Embryonic facial prominence (tissue), 1 donor: ENCODE data around the gene ASTN2.

Experiments used
- DNase-seq: peaks from one replicate; pipeline ENCODE4 v3.0.0-alpha.2; 2016; ENCODE audit errors: extremely low spot score

Gene ASTN2

DNA sequence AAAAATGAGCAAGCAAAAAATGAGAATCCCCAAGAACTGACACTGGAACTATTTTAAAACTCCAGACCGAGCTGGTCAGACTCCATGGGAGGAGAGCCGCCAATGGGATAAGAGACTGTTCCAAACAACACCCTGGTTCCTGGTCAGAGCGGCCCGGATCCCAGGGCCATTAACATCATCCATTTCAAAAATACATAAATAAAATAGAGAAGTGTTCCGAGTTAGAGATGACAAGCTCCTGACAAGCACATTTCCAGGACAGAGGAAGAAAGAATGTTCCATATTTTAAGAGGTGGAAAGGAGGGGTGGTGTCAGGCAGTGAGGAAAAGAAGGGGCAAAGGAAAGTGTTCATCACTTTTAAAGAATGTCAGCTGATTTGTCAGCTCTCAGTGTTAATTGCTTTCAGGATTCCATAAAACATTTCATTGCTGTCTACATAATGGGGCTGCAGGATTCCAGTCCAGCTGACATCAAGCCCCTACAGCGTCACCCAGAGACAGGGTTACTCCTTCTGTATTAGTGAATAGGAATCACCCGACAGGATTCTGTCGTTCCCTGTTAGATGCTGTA is 930.3 kb downstream of the ASTN2 start:
- no peak for DNase-seq

DNA sequence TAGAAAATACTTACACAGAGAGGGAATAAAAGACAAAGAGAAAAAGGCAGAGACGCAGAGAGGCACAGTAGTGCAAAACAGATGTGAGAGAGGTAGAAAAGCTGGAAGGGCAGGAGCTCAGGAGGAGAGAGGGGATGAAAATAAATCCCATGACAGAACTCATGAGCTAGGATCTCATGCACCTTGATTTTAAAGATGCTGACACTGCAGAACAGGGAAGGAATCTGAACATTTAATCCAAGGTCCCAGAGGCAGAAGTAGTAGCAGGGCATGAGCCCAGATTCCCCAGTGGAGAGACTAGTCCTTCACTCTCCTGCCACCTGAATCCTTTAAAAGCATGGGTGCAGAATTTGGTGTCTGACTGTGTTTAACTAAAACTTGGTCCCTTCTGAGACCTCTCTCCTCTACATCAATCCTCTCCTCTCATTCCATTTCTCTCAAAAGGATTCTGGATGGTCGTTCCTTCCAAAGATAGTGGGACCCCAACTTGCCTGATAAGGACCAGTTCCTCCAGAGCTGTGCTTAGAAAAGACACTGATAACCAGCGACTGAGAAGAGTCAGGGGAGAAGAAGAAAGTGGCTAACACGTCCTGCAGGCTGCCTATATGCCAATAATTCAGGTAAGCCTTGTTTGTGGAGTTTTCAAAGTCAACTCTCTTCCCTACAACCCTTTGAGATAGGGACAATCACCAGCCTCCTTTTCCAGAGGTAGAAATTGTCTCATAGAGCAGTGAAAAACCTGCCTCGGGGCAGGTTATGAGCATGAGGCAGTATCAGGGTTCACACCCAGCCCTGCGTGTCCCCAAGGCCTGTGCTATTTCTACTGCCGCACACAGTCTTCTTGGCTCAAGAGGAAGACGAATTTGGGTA is 931.0 kb downstream of the ASTN2 start:
- DNase-seq, result no peak

DNA sequence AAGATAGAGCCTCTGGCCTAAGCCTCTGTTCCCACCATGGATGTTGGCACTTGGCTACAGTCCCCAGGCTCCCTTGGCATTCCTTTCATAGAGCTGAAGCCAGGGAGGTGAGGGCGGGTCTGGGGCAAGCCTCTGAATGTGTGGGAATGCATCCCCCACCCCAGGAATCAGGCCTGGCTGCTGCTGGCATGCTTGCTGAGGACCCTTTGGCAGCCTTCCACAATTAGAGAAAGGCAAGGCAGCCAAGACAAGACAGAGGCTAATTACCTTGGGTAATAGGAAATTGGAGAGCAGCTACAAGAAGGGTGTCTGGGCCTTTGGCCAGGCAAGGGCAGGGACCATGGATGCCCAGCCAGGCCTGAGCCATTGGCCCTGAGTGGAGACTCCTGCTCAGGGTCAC is 932.1 kb downstream of the ASTN2 start:
- DNase-seq, result no peak

DNA sequence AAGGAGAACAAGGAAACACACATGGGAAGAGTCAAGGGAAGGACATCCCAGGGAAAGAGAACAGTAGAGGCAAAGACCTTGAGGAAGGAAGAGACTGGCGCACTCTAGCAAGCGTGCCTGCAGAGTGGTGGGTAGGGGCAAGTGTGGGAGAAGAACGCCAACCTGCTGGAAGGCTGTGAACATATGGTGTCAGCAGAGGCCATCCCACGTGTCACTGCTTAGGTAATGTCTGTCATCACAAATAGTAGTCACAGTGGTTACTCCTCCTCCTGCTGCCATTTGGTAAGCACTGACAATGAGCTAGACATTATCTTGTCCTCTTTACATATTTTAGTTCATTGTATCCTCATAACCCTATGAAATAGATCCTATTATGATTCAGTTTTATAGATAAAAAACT is 934.2 kb downstream of the ASTN2 start:
- no peak for DNase-seq

DNA sequence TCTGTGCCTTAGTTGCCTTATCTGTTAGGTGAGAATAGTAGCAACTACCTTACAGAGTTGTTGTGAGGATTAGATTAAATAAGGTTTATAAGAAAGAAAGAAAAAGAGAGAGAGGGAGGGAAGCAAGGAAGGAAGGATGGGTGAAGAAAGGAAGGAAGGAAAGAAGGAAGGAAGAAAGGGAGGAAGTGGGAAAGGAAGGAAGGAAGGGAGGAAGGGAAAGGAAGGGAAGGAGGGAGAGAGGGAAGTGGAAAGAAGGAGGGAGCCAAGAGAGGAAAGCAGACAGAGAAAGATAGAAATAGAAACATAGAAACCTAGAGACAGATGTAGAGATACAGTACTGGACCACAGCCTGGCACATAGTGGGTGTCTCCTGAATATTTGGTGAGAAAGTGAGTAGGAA is 934.9 kb downstream of the ASTN2 start:
- no peak for DNase-seq

DNA sequence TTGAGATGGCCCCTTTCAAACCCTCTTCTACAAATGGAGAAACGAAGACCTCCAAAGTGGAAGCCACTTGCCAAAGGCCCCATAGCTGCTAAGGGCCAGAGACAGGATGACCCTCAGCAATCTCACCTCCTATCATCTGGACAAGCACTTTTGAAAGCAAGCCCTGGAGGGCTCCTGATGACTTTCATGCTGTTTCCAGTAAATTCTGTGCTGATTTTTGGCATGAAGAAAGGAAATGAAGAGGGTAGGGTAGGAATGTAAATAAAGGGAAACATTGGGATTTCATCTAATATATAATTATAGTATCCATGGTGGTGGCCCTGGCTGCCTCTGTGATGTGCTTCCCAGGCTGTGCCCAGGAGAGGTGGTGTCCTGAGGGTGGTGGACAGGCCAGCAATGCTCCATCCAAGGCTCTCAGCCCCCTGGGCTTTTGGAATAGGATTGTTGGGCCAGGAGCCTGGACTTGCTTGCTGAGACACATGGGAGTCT is 935.8 kb downstream of the ASTN2 start:
- no peak for DNase-seq

DNA sequence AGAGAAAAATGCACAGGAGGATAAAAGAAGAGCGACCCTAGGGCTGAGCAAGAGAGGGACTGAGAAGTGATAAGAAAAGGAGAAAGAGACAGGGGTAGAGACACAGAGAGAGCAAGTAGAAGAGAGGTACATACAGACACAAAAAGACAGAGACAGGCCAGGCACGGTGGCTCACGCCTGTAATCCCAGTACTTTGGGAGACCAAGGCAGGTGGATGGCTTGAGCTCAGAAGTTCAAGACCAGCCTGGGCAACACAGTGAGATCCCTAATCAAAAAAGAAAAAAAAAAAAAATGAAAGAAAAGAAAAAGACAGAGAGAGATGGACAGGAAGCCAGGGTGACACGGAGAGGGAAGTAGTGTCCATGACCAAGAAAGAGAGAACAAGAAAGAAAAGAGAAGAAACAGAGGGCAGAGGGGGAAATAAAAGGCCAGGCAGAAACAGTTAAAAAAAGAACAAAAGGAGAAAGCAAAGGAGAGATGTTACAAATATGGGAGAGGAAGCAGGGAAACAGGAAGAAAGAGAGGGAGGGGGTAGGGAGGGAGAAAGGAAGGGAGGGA is 937.2 kb downstream of the ASTN2 start:
- DNase-seq, result no peak

DNA sequence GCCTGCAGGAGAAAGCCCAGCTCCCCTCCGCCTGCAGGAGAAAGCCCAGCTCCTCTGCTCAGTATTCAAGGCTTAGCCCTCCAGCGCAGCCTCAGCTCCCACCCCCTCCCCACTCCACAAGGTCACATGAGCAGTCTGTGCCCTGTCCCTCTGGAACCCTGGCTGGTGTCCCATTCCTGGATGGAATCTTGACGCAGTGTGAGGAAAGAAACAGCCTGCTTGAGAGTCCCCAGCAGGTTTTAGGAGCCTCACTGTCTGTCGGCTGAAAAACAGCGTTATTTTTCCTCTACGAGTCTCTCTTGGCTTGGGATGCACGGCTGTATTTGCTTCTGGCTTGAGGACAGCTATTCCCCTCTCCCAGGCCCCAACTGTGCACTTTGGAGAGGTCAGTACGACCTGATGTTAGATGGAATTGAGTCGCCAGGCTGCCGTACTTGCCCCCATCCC is 937.9 kb downstream of the ASTN2 start:
- DNase-seq, result no peak

DNA sequence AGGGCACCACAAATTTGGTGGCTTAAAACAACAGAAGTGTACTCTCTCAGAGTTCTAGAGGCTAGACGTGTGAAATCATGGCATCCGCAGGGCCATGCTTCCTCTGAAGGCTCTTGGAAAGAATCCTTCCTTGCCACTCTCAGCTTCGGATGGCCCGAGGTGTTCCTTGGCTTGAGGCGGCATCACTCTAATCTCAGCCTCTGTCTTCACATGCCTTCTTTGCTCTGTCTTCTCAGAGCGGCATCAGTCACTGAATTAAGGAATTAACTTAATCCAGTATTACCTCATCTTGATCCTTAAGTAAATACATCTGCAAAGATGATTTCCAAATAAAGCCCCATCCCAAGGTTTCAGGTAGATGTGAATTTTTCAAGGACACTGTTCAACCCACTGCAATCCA is 938.9 kb downstream of the ASTN2 start:
- DNase-seq, result no peak

DNA sequence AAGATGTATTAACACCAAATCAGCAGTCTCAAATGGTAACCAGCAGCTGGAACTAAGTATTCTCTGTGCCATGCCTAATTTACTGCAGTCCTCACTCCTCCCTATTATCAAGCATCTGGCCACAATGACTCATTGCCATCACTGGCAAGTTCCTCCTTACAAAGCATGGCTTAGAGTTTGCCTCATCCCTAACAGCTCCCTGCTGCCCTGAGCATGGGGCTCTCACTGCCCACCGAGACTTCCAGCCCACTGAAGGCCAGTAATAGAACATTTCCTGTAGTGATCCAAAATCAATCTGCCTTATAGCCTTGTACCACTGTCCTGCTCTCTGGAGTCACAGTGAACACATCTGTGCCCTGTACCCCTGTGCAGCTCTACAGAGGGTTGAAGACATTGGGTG is 939.7 kb downstream of the ASTN2 start:
- DNase-seq, result no peak

DNA sequence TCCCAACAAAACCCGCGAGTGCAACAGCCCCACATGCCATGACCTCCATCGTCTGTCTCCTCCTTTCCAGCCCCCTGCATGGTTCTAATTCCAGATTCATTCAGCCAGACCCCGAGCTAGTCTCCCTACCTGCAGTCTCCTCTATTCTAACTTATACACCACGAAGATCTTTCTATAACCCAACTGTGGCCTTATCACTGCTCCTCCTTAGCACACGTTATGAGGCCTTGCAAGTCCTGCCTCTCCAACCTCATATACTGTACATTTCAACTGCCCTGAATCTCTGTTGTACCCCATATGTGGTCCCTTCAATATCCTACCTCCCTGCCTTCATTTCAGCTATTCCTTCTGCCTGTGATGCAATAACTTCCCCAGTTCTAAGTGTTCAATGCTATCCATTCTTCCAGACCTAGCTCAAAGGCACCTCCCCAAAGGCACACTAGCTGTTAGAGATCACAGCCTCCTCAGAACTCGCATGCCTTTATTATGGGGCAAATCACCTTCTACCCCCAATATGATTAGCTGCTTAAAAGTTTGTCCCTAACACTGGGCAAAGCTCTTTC is 942.8 kb downstream of the ASTN2 start:
- no peak for DNase-seq

DNA sequence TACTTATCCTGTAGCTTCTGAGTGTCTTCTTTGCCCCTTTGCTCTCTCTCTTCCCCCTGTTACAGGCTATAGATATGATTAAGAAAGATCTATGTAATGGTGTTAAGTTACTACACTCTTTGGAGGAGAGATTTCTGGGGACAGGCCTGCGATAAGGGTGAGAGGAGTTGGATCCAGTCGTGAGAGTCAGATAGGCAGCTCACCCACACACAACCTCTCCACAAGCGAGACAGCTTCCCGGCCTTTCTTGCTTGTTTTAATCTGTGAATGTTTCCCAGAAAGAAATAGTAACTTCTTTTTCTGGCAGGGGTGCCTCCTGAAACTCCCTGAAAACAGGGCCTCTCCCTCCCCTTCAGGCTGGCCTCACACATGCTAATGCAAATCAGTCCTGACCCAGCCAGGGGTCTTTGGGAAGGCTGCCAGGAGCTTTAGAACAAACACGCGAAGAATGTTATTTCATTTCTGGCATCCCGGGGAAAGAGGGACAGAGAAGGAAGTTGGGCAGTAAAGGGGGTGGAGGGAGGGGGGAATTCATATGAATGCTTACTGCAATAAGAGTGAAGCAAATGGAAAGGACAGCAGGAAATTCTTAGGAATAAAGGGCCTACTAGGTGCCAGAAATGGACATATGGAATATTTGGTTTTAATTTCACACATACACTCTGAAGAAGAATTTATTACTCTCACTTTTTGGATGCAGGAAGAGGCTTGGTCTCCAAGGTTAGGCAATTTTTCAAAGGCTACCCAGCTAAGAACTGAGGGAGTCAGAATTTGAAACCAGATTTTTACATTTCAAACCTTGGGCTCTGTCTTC is 943.6 kb downstream of the ASTN2 start:
- peak; percentile 86 for DNase-seq

DNA sequence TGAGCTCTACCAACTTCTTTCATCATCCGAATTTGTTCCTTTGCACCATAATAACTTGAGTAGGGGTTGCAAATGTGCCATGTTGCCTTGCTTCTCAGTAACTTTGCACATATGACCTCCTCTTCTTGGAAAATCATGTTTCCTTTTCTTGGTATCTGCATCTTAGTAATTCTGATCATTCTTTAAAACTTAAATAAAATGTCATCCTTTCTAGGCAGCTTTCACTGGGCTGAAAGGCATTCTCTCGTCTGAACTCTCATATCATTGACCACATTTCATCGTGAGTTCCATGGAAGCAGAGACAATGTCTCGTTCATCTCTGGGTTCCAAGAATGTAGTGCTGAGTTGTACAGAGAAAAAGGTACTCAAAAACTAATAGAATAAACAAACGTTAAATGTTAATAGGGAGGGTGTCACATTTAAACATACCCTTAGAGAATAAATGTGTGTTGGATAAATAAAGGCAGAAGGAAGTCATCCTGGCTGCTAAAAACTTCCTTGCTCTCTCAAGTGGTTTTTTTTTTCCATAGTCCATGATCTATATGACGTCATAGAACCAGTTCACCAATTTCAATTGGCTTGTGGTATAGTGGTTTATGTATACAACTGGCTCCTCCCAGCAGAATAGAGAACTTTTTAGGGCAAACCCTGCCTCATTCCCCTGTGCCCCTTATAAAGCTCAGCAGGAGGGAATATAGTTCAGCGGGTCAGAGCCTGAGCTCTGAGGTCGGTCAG is 945.9 kb downstream of the ASTN2 start:
- DNase-seq, result no peak

DNA sequence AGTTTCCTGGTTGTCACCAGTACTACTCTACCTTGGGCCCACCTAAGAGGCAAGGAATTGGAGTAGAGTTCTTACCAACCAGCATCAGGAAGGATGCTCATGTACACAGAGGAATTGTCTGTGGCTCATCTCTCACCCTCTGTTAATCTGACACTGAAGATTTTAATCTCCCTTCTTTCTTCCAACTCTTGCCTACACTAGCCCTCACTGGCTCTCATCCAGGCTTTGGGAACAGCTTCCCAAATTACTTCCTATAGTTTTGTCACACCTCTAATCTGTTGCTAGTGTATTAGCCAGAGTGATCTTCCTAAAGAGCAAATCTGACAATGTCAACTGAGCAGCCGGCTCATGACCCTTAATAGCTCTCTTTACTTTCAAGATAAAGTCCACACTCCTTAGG is 946.5 kb downstream of the ASTN2 start:
- DNase-seq, result no peak

DNA sequence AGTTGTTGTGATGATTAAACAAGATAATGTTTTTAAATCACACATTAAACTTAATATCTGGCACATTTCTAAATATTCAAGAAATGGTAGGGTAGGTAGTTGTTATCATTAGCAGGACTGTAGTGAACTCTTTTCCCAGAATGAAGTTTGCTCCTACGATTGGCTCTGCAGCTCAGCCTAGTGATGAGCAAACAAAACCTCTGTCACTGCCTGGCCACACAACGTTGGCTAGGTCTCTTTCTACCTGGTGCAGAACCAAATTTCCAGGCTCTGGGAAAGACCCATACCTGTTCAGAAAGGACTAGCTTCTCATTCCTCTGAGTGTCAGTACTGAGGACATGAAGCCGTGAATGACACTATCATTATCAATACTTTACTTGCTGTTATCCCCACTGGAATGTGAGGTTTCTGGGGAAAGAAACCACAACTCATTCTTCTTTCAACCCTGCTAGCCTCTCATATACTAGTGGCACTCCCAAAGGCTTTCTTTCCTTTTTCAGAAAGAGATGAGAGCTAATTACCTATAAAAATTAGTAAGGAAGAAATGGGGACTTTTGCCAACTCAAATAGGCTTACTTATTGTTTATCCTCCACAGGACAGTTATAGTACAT is 947.0 kb downstream of the ASTN2 start:
- DNase-seq, result no peak

DNA sequence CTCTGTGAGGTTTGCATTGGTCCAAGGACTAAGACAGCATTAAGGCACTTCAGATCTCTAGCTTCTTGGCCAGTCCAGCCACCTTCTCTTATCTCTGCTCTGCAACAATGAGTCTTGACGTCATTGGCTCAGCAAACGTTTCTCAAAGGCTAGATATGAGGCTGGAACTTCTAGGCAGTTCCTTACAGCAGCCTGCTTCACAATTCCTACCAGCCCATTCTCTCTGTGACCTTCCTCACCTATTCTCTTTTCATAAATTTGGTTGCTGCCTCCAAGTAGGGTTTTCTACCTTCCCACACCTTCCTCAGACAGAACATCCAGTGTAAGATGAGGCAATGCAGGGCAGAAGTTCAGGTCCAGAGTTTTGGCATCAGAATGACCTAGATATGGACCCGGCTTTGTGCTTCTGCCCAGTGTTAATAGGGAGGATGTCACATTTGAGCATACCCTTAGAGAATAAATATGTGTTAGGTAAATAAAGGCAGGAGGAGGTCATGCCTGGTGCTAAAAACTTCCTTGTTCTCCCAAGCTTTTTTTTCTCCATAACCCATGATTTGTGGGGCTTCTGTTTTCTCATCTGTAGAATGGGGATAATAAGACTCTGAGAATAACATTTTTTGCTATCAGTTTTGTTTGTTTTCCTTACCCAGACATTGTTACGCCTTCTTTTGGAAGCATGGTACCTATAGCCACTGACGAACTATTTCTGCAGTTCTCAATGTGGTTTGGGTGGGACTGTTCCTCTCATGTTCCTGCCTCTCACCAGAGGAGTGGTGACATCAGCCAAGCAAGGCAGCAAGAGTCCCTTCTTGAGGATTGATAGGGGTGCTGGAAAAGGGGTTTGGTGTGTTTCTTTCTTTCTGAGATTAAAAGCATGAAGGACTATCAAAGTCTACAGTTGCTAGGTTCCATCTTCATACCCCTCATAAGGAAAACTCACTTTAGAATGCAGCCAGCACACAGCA is 948.3 kb downstream of the ASTN2 start:
- DNase-seq, result no peak

DNA sequence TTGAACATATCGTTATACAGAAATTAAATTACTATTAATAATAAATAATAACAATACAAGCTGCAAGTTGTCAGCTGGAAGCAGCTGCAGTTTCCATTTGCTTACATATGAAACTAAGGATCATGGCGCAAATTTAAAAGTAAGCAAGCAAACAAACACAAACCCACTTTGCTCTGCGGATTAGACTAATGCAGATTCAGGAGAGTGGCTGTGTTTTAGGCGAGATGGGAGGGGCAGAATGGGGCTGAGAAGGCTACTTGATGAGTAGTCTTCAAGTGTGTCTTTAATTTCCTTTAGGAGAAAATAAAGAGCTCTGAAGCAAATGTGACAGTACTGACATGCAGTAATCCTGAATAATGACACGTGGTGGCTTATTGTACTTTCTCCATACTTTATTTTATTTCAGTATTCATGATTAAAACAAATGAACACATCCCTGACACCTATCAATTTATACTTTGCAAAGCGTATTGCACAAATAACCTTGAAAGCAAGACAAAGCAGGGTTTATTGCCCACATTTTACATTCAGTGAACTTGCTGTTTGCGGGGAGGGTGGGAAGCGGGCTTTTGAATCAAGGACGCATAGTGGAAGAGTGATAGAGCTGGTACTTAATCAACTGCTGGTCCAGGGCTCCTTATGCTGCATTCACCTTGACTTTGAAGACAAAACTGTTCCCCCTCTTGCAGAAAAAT is 949.1 kb downstream of the ASTN2 start:
- no peak for DNase-seq

DNA sequence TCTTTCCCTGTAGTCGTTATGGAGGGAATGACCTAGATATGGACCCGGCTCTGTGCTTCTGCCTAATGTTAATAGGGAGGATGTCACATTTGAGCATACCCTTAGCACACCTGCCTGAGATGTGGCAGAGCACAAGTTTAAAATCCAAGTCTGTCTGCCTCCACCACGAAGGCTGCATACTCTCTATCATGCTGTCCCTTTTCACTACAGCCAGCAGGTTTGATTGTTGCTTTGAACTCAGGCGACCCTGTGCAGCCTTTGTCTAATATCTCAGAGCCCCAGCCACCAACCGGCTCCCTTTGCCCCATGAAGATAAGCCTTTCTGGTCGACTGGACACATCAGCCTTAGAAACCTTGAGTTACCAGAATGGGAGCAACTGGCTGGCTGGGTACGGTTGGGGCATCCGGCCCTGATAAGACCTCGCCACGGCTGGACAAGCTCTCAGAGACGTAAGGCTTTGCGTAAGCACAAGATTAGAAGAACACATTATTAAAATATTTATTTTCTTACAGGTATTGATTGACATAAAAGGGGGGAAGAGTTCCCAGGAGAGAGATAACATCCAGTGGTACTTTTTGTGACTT is 949.8 kb downstream of the ASTN2 start:
- DNase-seq, result no peak

DNA sequence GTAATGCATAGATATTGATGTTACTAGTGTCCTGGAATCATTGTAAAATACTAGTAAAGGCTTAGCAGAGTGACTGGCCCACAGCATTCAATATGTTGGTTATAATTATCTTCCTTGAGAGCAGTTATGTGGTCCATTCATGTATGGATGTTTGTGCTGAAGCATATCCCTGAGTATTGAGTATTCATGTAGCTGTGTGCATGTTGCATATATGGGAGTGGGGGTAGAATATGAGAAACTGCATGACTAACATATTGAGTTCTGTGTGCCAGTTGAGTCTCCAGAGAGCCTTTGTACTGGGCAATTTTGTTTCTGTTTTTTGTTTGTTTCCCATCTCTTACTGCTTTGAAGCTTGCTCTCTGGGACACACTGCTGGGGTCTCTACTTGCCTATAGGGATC is 950.4 kb downstream of the ASTN2 start:
- DNase-seq, result no peak
